ENCODE measurements around the gene CFAP74.

DNA sequence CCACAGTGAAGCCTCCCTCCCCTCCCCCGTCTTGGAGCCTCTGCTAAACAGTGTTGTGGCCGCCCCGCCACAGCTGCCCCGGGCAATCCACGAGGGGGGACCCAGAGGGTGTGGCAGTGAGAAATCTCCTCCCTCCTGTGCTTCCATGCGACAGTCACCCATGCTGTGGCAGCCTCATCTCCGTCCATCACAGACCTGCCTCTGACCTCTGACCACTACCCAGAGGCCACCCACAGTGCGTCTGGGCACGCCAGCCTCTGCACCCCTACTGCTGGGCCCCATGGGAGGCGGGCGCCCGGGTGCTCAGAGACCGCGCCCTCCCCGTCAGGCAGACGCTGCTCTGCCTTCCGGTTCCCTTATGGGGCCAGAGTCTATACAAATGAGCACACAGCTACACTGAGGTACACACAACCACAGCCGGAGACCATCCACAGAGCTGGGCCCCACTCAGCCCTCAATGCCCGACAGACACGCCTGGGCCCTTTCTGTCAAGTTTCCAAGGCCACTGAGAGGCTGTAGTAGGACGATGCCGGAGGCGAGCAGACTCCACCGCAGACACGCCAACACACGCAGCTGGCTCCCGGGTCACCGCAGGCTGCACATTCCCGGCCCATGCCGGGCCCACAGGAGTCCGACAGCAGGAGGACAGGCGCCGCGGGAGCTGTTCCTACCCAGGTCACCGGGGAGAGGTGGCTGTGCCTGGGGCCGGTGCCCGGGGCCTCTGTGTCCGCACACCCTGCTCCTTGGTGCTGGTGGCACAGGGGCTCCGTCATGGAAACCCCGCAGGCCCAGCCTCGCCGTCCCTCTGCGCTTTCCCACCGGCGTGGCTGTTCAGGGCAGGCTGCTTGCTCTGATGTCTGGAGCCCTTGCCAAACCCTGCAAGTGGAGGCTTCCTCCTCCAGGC lies 60.6 kb downstream of the CFAP74 start:
- TF ChIP-seq, protein P1, sequence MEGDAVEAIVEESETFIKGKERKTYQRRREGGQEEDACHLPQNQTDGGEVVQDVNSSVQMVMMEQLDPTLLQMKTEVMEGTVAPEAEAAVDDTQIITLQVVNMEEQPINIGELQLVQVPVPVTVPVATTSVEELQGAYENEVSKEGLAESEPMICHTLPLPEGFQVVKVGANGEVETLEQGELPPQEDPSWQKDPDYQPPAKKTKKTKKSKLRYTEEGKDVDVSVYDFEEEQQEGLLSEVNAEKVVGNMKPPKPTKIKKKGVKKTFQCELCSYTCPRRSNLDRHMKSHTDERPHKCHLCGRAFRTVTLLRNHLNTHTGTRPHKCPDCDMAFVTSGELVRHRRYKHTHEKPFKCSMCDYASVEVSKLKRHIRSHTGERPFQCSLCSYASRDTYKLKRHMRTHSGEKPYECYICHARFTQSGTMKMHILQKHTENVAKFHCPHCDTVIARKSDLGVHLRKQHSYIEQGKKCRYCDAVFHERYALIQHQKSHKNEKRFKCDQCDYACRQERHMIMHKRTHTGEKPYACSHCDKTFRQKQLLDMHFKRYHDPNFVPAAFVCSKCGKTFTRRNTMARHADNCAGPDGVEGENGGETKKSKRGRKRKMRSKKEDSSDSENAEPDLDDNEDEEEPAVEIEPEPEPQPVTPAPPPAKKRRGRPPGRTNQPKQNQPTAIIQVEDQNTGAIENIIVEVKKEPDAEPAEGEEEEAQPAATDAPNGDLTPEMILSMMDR (IDR thresholded peaks at IDR 0.05) = no peak
- no peak for TF ChIP-seq POLR2A (IDR thresholded peaks at IDR 0.05)
- no peak for TF ChIP-seq EP300 (IDR thresholded peaks at IDR 0.05)

All from tibial nerve (tissue), 4 donors.